CD4-positive, alpha-beta T cell treated with Interferon gamma for 1 hour (primary cell): ENCODE data around the gene HRG.
"Not testable (repeated sequence)": the region's sequence is repeated elsewhere in the genome, so short reads cannot be mapped to it uniquely, and the experiment has no call there.

Experiments used
- DNase-seq: peaks from one replicate; pipeline ENCODE4 v3.0.0-alpha.2; 2020

HRG gene

GRCh38 chr3:186683979-186684378 lies 18.2 kb downstream of the HRG start:
- no peak for DNase-seq

- not testable (repeated sequence) for DNase-seq
Observed at GRCh38 chr3:186686475-186686874, 20.7 kb downstream of the HRG start.

- no peak for DNase-seq
Observed at GRCh38 chr3:186687120-186687651, 21.4 kb downstream of the HRG start.

GRCh38 chr3:186690304-186690703 lies 24.5 kb downstream of the HRG start:
- not testable (repeated sequence) for DNase-seq

GRCh38 chr3:186691676-186692075 lies 25.9 kb downstream of the HRG start:
- no peak for DNase-seq

GRCh38 chr3:186693843-186694242 lies 28.0 kb downstream of the HRG start:
- no peak for DNase-seq

- no peak for DNase-seq
Observed at GRCh38 chr3:186694288-186695032, 28.6 kb downstream of the HRG start.

- DNase-seq = no peak
Observed at GRCh38 chr3:186696522-186696921, 30.7 kb downstream of the HRG start.

- DNase-seq = no peak
Observed at GRCh38 chr3:186697510-186697909, 31.7 kb downstream of the HRG start.

GRCh38 chr3:186700267-186700666 lies 34.5 kb downstream of the HRG start:
- DNase-seq = no peak

GRCh38 chr3:186702451-186702850 lies 36.6 kb downstream of the HRG start:
- DNase-seq = not testable (repeated sequence)

GRCh38 chr3:186705882-186706780 lies 40.3 kb downstream of the HRG start:
- DNase-seq = peak; percentile 22

GRCh38 chr3:186708983-186709679 lies 43.3 kb downstream of the HRG start:
- DNase-seq = no peak

GRCh38 chr3:186710694-186711093 lies 44.9 kb downstream of the HRG start:
- not testable (repeated sequence) for DNase-seq

GRCh38 chr3:186713499-186713898 lies 47.7 kb downstream of the HRG start:
- DNase-seq = no peak

GRCh38 chr3:186717039-186717457 lies 51.2 kb downstream of the HRG start, which contains the start of gene KNG1:
TSS of gene KNG1 (plus strand) at chr3:186717359. CDS start at chr3:186717543, 184 bp downstream.
- no peak for DNase-seq

GRCh38 chr3:186719945-186720739 lies 54.3 kb downstream of the HRG start:
- no peak for DNase-seq

GRCh38 chr3:186722457-186722856 lies 56.6 kb downstream of the HRG start:
- no peak for DNase-seq

- no peak for DNase-seq
Observed at GRCh38 chr3:186724911-186725310, 59.1 kb downstream of the HRG start.
